Globus pallidus (tissue), 1 donor: ENCODE results near the gene CCDC15.
A peak's percentile ranks its signal among the peaks of the same experiment; 100 is the strongest.
"Not testable (repeated sequence)": the region's sequence is repeated elsewhere in the genome, so short reads cannot be mapped to it uniquely, and the experiment has no call there.

Experiments used
- DNase-seq: peaks from one replicate; pipeline ENCODE4 v3.0.0-alpha.2; 2015; ENCODE audit warnings: low spot score

CCDC15 gene

DNA sequence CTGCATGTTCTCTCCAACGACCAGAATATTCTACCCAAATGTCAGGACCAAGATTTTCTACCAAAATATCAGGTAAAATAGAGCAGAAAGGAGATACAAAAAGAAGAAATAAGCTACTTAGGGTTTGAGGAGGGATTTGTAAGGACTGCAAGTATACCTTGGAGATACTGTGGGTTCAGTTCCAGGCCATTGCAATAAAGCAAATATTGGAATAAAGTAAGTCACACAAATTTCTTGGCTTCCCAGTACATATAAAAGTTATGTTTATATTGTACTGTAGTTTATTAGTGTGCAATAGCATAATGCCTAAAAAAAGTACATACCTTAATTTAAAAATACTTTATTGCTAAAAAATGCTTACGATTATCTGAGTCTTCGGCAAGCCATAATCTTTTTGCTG, 34.1 kb downstream of the CCDC15 start:
- no peak for DNase-seq

DNA sequence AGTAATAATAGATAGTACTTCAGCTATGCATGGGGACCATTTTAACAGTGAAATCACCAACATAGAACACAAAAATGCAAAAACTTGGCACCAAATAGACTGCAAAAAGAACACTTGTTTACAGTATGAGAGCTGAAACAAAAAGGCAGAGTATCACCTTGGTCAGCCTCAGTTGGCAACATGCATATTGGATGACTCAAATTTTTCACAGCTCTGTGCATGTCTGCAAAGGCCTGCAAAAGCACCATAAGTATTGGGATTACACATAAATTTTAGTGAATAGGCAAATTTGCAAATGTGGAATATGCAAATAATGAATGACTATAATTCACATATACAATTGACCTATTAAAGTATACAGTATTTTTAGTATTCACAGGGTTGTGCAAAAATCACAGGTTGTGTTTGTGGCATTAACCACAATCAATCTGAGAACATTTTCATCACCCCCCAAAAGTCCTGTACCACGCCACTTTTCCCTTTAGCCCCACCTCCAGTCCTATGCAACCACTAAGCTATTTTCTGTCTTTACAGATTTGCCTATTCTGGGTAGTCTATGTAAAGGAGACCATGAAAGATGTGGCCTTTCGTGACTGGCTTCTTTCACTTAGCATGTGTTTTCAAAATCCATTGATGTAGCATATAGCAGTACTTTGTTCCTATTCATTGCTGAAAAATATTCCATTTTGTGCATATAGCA, 47.2 kb downstream of the CCDC15 start:
- no peak for DNase-seq

DNA sequence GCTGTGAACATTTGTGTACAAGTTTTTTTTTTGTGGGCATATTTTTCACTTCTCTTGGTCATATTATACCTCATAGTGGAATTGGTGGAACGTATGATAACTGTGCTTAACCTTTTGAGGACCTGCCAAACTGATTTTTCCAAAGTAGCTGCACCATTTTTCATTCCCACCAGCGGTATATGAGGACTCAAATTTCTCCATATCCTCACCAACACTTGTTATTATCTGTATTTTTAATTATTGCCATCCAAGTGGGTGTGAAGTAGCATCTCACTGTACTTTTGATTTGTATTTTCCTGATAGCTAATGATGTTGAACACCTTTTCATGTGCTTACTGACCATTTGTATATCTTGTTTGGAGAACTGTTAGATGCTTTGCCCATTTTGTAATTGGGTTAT, 47.8 kb downstream of the CCDC15 start:
- DNase-seq = no peak

DNA sequence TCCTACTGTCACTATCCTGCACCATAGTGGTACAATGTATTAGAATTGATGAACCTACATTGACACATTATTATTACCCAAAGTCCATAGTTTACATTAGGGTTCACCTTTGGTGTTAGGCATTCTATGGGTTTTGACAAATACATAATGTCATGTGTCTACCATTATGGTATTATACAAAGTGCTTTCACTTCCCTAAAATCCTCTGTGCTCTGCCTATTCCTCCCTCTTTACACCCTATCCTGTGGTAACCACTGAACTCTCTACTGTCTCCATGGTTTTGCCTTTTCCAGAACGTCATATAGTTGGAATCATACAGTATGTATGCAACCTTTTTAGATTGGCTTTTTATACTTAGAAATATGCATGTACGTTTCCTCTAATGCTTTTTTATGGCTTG, 51.5 kb downstream of the CCDC15 start:
- DNase-seq = no peak

DNA sequence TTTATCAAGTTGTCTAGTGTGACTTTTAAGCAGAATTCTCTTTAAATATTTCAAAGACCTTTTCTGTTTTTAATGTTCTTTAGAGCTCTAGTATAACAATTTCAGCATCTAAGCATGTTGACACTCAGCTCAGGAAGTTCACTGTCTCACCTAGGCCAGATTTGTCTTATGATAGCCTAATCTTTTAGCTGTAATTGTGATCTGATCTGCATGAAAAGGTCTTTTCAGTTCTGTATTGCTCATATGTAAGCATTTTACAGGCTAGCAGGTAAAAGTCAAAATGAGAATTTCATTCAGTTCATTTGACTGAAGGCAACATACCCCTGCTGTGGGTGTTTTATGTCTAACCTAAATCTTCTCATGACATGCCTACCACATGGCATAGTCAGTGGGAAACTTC, 62.4 kb downstream of the CCDC15 start:
- DNase-seq = no peak

DNA sequence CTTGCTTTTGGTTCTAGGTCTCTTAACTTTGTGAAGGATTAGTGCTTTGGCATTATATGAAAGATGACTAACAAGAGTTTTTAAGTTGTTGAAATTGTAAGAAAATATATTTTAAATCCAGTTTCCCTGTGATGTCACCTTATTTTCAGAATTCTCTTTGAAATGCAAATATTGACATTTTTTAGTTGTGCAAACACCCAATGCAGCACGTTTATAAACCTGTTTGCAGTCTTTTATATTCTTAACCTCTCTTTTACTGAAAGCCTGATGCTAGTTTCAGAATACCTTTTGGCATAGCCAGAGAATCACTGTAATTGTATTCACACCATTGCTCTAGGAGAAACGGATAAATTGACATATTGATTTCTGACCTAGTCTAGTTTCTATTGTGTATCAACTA, 66.3 kb downstream of the CCDC15 start:
- no peak for DNase-seq

DNA sequence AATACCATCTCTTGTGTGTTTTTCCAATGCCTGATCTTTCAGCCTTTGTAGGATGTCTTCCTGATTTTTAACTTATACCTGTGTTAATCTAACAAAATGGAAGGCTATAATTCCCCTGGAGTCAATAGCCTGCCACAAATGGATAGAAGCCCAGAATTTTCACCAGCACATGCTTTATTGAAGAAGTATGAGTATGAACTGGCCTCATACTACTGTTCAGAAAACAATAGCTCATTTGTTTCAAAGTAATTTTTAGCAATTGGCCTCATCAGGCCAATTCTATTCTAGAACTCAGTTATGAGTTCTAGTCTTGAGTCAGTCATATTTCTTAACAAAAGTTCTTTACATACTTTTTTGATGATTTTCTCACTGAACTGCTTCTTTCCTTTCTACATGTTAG, 68.5 kb downstream of the CCDC15 start:
- no peak for DNase-seq

DNA sequence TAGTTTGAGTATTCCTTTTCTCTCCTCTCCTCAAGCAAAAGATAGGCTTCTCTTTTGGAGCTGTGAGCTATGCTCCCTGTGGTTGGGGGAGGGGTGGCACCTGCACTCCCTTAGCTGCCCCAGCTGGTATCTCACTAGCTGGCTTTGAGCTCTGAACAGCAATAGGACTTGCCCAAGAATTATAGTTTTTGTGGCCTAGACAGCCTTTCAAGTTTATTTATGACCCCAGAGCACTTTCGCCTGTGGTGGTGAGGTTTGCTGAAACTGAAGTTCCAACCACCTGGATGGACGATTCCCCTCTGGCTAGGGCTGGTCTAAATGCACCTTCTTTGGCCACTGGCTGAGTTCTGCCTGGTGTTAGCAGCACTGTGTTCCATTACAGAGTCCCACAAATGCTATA, 72.0 kb downstream of the CCDC15 start:
- no peak for DNase-seq

DNA sequence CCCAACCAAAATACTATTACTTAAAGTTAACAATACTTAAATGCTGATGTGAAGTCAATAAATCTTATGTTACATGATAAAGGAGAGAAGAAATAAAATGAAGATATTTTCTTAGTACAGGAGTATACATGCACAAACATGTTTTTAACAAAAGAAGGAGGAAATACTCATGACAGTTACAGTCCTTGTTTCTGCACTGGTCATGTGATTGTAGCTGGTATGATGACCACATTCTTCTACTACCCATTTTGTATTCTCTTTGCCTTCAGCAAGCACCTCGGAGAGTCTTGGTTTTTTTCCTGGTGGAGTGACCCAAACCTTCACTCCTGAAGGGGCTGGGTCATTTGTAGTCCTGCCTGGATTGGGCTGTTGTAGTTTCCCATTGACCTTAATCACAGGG, 75.4 kb downstream of the CCDC15 start:
- not testable (repeated sequence) for DNase-seq

DNA sequence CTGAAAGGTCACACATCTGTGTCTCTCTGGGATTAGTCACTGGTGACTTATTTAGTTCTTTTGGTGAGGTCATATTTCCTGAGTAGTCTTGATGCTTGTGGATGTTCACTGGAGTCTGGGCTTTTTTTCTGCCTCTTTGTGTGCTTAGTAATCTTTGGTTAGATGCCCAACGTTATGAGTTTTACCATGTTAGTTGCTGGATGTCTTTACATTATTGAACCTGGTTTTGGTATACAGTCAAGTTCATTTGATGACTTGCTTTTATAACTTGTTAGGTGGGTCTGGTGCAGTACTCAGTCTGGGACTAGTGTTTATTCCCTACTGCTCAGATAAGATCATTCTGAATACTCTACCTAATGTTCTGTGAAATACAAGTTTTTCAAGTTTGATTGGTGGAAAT, 82.9 kb downstream of the CCDC15 start:
- no peak for DNase-seq

DNA sequence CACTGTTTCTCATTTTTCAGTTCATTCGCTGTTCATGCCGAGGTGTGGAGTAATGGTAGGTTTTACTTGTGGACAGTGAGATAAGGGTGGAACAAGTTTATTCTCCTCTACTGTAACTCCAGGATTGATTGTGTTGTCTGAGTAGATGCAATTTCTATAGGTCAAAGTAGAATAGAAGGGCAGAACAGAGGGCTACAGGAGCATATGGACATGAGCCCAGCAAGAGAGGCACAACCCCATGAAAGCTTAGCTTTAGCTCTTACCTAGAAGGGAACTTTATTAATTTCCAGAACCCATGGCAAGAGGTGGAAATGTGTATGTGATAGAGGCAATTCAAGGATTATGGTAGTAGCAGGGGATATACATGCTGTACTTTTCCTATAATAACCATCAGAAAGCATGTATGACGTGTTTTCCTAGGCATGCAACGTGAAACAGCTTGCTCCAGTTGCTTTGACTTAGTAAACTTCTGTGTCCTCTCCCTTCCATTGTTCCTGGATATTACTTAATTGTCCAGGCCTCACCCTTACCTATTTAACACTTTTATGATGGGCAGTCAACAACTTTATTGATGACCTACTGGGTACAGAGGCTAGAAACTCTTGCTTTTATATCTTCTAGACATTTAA, 95.3 kb downstream of the CCDC15 start:
- no peak for DNase-seq

DNA sequence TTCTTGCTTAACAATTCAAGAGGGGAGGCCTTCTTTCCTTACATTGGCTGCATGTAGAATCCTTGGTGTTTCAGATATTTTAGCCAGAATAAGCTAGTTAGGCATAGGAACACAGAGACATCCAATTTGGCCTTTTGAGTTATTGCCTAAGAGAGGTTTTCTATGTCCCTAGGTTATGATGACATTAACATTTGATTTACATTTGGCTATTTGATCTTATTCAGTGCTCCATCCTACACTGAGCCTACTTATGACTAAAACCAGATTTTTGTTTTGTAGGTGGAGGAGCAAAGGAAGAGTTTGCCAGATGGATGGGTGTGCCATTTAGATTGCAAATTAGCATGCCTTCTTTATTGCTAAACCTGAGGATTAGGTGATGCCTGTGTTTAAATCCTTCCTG, 98.0 kb downstream of the CCDC15 start:
- no peak for DNase-seq

DNA sequence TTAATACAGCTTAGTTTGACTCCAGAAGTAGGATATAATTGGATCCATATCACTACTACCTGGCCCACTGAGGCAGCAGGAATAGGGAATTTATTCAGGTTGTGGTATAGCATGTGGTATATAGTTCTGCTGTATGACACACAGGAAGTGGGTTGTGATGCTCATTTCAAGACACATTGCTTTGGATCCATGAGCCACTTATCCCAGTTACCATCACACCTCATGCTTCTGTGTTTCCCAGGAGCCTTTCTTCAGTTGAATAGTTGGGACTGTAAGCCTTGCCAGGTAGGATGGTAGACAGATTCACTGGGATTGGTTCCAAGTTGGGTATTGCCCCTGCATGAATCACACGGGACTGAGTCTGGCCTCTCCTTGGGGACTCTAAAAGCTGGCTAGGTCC, 99.2 kb downstream of the CCDC15 start:
- DNase-seq = no peak

DNA sequence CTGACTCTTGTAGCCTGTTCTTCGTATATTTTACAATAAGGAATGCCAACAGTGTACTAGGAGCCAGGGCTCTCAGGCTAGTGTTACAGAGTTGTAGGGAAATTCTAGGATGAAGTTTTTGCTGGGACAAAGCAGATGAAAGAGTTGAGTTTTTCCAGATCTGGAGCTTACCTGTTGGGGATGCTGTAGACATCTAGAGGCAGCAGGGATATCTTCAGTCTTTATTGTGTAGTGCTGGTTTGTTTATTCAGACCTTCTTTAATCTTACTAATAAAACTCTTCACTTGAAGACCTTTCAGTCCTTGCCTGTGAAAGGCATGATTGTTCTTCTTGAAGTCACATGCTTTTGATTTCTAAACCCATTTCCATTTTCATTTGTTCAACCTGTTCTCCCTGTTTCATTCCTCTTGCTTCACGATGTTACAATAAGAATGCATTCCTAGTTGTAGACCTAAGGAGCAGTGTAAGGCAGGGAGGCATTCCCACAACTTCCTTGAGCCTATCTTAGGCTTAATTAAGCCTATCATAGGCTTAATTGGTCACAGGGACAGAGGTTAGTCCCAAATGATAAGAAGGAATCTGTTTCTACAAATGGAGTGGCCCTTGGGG, 101.2 kb downstream of the CCDC15 start:
- DNase-seq = no peak

DNA sequence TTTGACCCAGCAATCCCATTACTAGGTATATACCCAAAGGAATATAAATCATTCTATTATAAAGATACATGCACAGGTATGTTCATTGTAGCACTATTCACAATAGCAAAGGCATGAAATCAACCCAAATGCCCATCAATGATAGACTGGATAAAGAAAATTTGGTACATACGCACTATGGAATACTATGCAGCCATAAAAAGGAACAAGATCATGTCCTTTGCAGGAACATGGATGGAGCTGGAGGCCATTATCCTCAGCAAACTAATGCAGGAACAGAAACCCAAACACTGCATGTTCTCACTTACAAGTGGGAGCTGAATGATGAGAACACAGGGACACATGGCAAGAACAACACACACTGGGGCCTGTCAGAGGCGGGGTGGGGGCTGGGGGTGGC, 102.1 kb downstream of the CCDC15 start:
- DNase-seq = not testable (repeated sequence)

DNA sequence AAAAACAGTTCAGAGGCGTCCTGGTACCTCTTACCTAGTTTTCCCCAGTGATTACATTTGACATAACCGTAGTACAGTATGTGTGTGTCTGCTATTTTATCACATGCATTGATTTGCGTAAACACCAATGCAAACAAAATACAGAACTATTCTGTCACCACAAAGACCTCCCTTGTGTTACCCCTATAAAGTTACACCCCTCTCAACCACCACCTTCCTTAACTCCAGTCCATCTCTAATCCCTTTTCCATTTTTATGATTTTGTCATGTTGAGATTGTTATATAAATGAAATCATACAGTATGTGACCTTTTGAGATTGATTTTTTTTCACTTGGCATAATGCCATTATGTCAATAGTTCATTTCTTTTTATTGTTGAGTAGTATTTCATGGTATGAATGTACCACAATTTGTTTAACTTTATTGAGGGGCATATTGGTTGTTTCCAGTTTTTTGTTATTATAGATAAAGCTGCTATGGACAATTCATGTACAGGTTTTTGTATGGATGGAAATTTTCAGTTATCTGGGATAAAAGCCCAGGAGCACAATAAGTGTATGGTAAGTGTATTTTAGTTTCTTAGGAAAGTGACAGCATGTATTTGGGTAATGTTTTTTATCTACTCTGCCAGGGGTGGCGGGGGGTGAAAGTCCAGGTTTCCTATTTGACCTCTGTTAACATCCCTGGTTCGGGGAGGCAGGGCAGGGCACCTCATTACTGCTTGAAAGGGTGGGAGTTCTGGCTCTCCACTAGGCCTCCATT, 103.1 kb downstream of the CCDC15 start:
- DNase-seq = no peak

DNA sequence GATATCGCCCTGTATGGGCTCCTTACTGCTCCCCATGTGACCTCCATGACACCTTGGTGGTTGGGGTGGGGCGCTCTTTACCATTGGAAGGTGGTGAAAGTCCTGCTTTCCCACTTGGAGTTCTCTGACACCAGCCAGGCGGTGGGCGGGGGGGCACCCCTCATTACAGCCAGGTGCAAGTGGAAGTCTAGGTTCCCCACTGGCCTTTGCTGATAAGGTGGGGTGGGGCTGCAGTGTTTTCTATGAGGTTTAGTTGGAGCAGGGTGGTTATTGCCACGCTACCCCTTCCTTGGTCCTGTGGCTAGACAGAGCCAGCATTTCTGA, 103.7 kb downstream of the CCDC15 start:
- no peak for DNase-seq

DNA sequence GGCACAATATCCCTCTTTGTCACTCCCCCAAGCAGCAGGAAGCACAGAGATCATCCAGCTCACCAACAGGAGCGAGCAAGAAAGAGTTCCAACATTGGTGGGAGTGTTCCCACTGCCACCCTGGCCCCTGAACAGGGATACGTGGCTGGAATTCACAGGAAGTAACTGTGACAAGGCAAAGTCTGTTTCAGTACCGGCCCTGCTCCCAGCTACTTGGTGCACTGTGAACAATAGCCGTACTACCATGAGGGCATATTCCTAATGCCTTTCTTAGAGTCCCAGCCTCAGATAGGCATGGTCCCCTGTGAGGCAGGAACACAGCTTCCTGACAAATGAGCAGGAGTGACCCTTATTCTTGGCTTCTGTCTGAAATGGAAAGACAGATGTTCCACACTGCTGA, 107.3 kb downstream of the CCDC15 start:
- DNase-seq = no peak

DNA sequence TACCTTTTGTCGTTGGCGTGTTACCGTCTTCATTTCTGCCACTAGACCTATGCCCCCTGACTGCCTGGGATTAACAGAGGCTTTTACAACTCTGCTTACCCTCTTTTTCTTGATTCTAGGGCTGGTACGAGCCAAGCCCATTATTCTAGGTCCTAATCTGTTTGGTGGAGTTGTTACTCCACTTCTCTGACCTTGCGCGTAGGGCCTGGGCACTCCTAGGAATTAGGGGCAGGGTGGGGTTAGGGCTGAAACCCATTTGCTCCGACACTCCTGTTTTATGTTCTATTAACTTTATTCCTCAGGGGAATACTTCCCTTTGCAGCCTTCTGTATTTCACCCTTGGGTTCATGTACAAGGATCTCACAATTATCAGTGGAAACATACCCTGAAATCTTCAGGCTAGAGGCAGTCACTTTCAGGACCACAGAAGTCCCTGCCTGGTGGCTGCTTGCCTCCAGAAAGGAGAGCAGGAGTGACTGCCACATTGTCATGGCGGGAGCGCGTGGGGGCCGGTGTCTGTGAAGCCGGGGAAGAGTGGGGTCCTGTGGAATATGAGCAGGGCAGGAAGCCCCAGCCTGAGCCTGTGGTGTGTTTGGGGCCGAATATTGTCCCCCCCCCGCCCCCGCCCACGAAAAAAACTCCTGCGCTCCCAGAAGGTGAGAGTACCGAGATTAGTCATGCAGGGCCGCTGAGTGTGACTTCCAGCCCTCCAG, 108.4 kb downstream of the CCDC15 start:
- no peak for DNase-seq

DNA sequence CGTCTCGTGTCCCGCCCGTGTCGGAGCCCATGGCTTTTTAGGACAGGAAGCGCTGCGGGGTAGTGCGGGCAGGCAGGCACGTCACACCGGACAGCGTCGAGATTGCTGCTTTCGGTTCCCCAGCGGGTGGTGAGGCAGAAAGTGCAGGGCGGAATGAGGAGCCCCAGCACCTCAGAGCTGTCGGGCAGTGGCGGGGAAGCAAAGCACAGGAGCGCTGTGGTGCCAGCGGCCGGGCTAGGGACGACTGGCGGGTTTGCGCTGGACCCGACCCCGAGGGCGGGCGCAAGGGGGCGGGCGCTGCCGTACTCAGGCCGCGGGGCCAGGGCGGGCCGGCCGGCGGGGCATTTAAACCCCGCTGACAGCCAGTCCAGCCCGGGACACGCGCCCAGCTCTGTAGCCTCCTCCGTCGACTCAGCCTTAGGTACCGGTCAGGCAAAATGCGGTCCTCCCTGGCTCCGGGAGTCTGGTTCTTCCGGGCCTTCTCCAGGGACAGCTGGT, 109.0 kb downstream of the CCDC15 start, which contains the start of gene SLC37A2:
Gene SLC37A2 (plus strand): TSS at position 375 of the 498 bp plus-strand sequence. CDS start 63 bp downstream, at position 438.
- peak; percentile 54 for DNase-seq

DNA sequence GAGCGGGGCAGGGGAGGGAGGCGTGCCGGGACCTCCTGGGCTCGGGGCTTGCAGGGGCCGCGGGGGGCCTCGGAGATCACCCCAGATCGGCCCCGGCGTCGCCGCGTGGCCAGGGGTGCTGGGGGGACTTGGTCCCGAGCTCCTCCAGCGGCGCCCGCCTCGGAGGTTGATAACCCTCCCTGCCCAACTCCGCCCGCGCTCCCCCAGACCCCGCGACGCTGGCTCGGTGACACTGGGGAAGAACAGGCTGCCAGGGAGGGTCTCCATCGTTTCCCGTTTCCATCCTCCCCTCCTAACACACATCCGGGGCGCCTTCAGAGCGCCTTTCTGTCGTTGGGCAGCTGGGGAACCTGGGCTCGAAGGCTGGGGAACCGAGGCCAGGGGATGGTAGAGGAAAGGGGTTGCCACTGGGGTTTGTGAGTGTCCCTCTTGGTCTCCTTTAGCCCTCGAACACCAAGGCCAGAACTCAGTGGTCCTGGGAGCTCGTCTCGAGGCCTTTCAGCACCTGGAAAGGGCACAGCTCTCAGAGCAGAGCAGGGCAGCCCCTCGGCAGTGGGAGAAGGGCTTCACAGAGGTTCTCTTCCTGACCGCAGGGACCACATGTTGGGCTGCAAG, 109.5 kb downstream of the CCDC15 start:
- DNase-seq = no peak

DNA sequence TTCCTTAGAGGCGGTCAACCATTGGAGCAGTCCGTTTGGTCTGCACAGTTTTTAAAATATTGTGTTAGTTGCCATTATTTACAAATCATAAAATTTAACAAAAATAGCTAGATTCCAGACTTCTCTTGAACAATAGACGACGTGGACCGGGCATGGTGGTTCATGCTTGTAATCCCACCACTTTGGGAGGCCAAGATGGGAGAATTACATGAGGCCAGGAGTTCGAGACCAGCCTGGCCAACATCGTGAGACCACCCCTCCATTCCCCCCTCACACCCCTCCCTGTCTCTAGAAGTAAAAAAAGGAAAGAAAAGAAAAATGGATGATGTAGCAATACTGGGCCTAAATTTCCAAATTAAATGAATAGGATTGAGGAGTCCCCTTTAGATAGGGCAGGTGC, 110.1 kb downstream of the CCDC15 start:
- no peak for DNase-seq
